Measurements from ENCODE around the gene ABHD5.

- TF ChIP-seq EP300 (IDR thresholded peaks at IDR 0.05; ENCODE audit: borderline replicate concordance in 1 of 2, low read depth in 2 of 2, low read length in 2 of 2) = no peak
- TF ChIP-seq FOSL1 (IDR thresholded peaks at IDR 0.05; ENCODE audit: insufficient read depth, low read depth, low read length) = no peak
- TF ChIP-seq EZH2 (IDR thresholded peaks at IDR 0.05; ENCODE audit: low read depth, low read length, severe bottlenecking) = no peak
- TF ChIP-seq CBX8 (IDR thresholded peaks at IDR 0.05; ENCODE audit: borderline replicate concordance, low read depth, low read length) = no peak
- TF ChIP-seq EGR1 (IDR thresholded peaks at IDR 0.05; ENCODE audit: borderline replicate concordance, low read depth, low read length) = no peak
- no peak for TF ChIP-seq SRF (IDR thresholded peaks at IDR 0.05; ENCODE audit: low read depth, low read length)
- TF ChIP-seq CTCF (IDR thresholded peaks at IDR 0.05; ENCODE audit: control extremely low read depth in 1 of 3, insufficient read depth in 1 of 3, low read depth in 1 of 3, low read length in 3 of 3) = no peak
- TF ChIP-seq CREB1 (IDR thresholded peaks at IDR 0.05) = no peak
- no peak for TF ChIP-seq POLR2AphosphoS5 (IDR thresholded peaks at IDR 0.05; ENCODE audit: low read depth, low read length)
- TF ChIP-seq KDM5A (IDR thresholded peaks at IDR 0.05; ENCODE audit: low read length) = no peak
Measured at GRCh38 chr3:43755516-43756200, 64.9 kb downstream of the ABHD5 start.
